GM21381 (cell line): ENCODE results near the gene ALDH1A3.

Source experiments
- ATAC-seq: cut with Tn5 transposase; IDR thresholded peaks from one replicate; pipeline ENCODE4 v1.9.1; 2021; ENCODE audit warnings: mild to moderate bottlenecking, moderate library complexity; ENCODE audit not compliant: unreplicated experiment

Gene ALDH1A3

GRCh38 chr15:100880897-100881242, 1.2 kb downstream of the ALDH1A3 start:
- no peak for ATAC-seq

- ATAC-seq: no peak
These were observed 2.1 kb downstream of the ALDH1A3 start for GRCh38 chr15:100881573-100882336.

- ATAC-seq: no peak
These were observed 5.5 kb downstream of the ALDH1A3 start for GRCh38 chr15:100885116-100885515.

- ATAC-seq: no peak
These were observed 6.2 kb downstream of the ALDH1A3 start for GRCh38 chr15:100885811-100886210.

- no peak for ATAC-seq
These were observed 7.7 kb downstream of the ALDH1A3 start for GRCh38 chr15:100887211-100887913.

DNA sequence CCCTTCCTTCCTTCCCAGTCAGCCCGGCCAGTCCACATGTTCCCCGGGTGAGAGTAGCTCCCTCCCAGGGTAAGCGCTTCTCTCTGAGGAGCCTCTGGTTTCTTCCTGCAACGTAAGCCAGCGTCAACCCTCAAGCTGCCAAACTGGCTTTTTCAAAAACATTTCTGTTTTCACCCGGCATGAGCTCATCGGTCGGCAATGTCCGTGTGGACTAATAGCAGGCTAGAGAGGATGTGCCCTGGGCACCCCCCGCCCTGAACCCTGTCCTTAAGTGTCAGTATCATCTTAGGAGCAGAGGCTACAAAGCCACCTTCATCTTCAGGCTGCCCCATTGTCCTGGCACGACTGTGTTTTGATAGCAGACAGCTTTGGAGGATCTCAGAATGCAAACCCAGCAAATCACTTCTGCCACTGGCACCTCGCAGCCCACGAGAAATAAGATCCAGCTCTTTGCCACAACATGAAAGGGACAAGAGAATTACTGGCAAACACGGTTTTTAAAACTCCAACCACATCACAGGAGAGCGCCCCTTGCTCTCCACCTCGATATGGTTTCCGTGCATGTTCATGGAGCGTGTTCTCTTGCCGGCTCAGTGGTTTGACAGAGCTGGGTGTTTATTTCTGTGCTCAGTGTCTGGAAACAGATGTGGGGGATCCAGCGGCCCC, 9.9 kb downstream of the ALDH1A3 start:
- no peak for ATAC-seq

- no peak for ATAC-seq
These were observed 10.6 kb downstream of the ALDH1A3 start for GRCh38 chr15:100890051-100890720.

GRCh38 chr15:100890850-100891249, 11.2 kb downstream of the ALDH1A3 start:
- ATAC-seq: no peak

DNA sequence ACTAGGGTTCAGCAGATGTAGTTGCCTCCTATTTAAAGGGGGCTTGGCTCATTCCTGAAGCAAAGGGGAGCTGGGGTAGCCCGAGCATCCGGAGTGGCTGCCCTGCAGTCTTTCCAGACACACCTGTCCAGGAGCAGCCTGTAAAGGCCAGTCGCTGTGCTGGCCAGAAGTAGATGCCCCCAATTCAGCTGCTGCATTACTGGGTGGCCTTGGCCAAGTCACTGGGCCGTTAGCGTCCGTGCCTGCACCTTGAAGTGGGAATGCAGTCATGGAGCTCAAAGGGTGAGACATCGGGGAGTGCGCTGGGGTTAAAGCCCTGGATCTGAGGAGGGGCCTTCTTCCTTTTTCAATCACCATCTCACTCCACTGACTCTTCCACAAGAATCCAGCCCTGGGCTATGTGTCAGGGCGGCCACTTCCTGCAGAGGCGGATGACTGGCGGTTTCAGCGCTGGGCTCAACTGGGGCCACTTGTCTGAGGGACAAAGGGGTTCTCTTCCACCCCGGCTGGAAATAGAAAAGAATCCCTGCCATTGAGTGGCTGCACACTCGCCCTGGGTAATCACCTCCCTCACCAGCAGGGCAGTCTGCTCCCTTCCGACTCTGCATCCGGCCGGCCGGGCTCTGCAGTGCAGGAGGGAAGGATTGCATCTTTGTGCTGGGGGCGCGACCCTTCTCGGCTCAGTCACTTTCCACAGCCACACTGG, 11.8 kb downstream of the ALDH1A3 start:
- no peak for ATAC-seq

GRCh38 chr15:100892013-100892355, 12.4 kb downstream of the ALDH1A3 start:
- ATAC-seq: no peak

- ATAC-seq: no peak
These were observed 13.8 kb downstream of the ALDH1A3 start for GRCh38 chr15:100893261-100893963.

- ATAC-seq: no peak
These were observed 14.3 kb downstream of the ALDH1A3 start for GRCh38 chr15:100893964-100894295.

GRCh38 chr15:100895721-100896120, 16.1 kb downstream of the ALDH1A3 start:
- no peak for ATAC-seq

GRCh38 chr15:100897221-100898151, 17.9 kb downstream of the ALDH1A3 start:
- no peak for ATAC-seq

DNA sequence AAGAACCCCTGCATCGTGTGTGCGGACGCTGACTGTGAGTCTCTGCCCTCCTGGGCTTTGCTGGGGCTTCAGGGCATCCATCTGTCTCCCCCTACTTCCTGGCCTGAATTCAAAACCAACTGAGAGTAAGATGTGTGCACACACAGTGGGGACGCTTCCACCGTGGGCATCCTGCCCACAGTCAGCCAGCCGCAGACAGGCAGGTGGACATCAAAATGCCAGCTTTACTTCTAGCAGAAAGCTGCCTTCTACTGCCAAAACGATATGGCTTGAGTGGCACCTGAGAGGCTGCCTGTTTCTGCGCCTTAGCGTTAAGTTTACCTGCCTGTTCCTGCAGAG, 18.5 kb downstream of the ALDH1A3 start:
- no peak for ATAC-seq

- no peak for ATAC-seq
These were observed 19.2 kb downstream of the ALDH1A3 start for GRCh38 chr15:100898661-100899462.

DNA sequence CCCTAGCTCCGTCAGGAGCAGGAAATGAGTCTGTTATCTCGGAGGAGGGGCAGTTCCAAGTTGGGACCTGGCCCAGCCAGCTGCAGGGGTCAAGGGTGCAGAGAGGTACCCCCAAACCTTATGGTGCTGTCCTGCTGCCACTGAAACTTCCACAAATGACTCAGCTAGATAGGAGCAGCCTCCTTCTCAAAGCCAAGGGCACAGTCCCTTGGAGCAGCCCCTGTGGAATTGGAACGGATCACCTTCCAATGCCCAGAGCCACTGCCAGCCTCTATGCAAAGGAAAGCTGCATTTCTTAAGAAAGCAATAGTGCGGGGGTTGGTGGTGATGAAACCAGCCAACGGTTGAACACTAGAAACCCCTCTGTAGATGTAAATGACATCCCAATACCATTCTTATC, 20.0 kb downstream of the ALDH1A3 start:
- ATAC-seq: no peak

DNA sequence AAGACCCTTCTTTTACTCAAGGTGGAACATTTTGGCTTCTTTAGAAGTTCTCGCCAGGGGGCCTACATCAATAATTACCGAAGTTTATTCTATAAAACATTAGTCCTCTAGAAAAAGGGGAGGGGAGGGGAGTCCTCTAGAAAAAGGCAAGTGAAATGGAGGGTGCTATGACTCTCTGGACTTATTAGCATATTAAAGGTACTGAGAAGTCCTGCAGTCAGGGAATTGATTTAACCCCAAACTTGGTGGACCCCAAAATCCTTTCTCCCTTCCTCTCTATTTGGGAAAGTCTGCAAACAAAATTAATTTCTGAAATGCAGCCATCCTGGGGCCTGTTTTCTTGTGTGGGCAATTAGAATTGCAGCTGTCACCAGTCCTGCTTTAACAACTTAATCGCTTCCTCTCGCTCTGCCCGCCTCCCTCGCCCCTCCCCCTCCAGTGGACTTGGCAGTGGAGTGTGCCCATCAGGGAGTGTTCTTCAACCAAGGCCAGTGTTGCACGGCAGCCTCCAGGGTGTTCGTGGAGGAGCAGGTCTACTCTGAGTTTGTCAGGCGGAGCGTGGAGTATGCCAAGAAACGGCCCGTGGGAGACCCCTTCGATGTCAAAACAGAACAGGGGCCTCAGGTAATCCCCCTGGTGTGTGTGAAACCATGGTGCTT, 20.6 kb downstream of the ALDH1A3 start:
- no peak for ATAC-seq
